Tibial artery (tissue), 4 donors: Measurements from ENCODE around the gene MTFR2.

Experiments
- DNase-seq, 2 donors: peaks; one replicate each; pipeline ENCODE4 v3.0.0-alpha.2; 2019
- H3K27ac ChIP-seq, 2 donors: fragments of 200-600 bp; sonication (generic) in 1 of 2; 1 replicate in 1 of 2; 2 replicates in 1 of 2; pipeline ENCODE4 v1.5.1; 2018 to 2019; ENCODE audit warnings: mild to moderate bottlenecking in 1 of 2
- H3K27me3 ChIP-seq, 2 donors: fragments of 200-600 bp; sonication (generic) in 1 of 2; one replicate each; pipeline versions ENCODE4 v1.5.1 to v1.6.0; 2016 to 2019
- H3K36me3 ChIP-seq, 3 donors: fragments of 200-600 bp; sonication (generic) in 2 of 3; one replicate each; pipeline ENCODE4 v1.5.1; 2016 to 2019; ENCODE audit warnings: mild to moderate bottlenecking in 2 of 3
- H3K4me1 ChIP-seq, 4 donors: fragments of 200-600 bp; sonication (generic) in 2 of 4; 1 replicate in 3 of 4; 2 replicates in 1 of 4; pipeline ENCODE4 v1.5.1; 2016 to 2019
- H3K4me3 ChIP-seq, 2 donors: fragments of 200-600 bp; sonication (generic) in 1 of 2; 1 replicate in 1 of 2; 2 replicates in 1 of 2; pipeline ENCODE4 v1.5.1; 2018 to 2019; ENCODE audit warnings: mild to moderate bottlenecking in 2 of 2
- H3K9me3 ChIP-seq, 3 donors: fragments of 200-600 bp; sonication (generic) in 1 of 3; one replicate each; pipeline ENCODE4 v1.5.1; 2016 to 2019
- CTCF ChIP-seq, 2 experiments: fragments of 200-600 bp in 1 of 2; fragments of 450-650 bp in 1 of 2; IDR thresholded peaks; one replicate each; pipeline ENCODE4 v1.5.1; 2017 to 2019; ENCODE audit warnings: antibody characterized with exemption in 2 of 2, mild to moderate bottlenecking in 1 of 2, moderate library complexity in 1 of 2
- intact Hi-C: fragments of 100-400 bp; cut with DNase I; formaldehyde crosslinking; loops from one replicate; pipeline ENCODE4 v1.15.0; 2023; ENCODE audit warnings: low total_unique reads

Gene MTFR2

DNA sequence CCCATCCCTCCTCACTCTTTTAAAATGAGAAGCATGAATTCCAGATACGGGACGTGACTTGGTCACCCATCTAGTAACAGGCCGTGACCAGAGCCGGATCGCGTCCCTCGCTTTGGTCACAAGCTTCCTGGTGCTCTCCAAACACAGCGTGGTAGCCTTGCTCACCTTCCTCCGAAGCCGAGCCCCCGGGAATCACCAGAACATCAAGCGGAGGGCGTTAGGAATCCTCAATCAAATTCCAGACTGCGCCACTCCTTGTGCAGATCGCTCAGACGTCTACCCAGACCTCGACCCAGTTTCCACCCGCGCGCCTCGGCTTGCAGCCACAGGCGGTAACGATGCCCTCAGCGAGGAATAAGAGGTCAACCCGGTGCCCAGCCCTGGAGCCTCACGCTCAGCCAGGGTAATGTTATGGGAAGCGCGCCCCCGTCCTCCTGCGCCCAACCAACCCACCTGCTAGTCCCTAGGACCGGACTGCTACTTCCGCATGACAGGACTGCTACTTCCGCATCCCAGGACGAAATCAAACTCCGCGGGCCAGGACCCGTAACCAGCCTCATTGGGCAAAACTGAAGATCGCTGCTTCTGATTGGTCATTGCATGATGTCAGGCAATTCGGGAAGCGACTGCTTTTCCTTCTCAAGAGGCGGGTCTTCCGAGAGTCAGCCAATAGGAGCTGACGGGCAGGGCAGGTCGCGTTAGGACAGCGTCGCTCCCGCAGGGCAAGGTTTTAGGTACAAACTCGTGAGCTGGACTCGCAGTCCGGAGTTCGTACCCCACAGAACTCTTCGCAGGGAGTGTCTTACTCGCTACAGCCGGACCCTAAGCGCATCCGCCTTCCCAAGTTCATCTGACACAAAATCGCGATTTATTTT lies at the start of gene MTFR2:
Gene MTFR2, minus strand, starts transcription at position 501 of the 875 bp plus-strand sequence. CDS start 1,212 bp downstream, outside the sequence.
- intact Hi-C loops, result loop anchor here (2.0 kb wide), 1 partner anchor 39 kb away; the partner anchor contains the start of gene BCLAF1
- peak within 1 kb of the TSS; percentile 56 to 57 for H3K4me3 ChIP-seq
- DNase-seq, result peak; percentile 97
- no peaks in the 10 kb centered on the region for H3K9me3 ChIP-seq
- no peaks in the 10 kb centered on the region for H3K27me3 ChIP-seq
- no peak for TF ChIP-seq CTCF (IDR thresholded peaks at IDR 0.05)
- peaks cover 0 to 15% (median 6%) of the 10 kb centered on the region in 4 donors for H3K4me1 ChIP-seq
- peak within 1 kb of the TSS; percentile 47 to 52 for H3K27ac ChIP-seq
- no peaks in the 10 kb centered on the region for H3K36me3 ChIP-seq

- peaks cover 3 to 7% (median 5%) of the 10 kb centered on the region in 4 donors for H3K4me1 ChIP-seq
- no peak for DNase-seq
- H3K27ac ChIP-seq, result no peak overlapping the region
- H3K9me3 ChIP-seq, result no peaks in the 10 kb centered on the region
- no peaks in the 10 kb centered on the region for H3K36me3 ChIP-seq
- no peaks in the 10 kb centered on the region for H3K27me3 ChIP-seq
- H3K4me3 ChIP-seq, result no peak overlapping the region
- TF ChIP-seq CTCF (IDR thresholded peaks at IDR 0.05), result no peak
- intact Hi-C loops, result no loop called here
These were observed 44.5 kb upstream of the MTFR2 start for GRCh38 chr6:136294621-136295020.

DNA sequence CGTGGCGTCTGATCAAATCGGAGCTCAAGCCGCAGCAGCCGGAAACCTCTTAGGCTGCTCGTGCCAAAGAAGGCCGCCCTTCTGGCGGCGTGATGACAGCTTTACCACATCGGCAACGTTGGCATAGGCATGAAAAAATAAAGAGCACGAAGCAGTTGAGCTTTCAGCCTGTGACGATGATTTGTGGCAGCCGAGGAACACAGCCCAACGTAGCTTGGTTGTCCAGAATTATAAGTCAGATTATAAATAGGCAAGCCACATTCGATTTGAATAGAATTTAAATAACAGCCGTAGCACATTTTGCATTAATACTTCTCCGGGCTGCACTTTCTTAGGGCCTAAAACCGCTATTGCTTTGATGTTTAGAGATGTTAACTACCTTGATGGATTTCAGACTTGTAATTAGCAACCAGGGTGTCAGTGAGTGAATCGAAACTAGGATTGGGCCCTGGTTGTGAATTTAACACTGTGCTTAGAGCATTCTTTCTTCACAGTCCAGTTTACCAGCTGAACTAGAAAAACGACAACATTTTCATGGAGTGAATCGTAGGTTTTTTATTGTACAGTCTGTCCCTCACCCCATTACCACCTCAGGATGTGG lies 40.4 kb upstream of the MTFR2 start:
- no peaks in the 10 kb centered on the region for H3K27me3 ChIP-seq
- no peaks in the 10 kb centered on the region for H3K36me3 ChIP-seq
- intact Hi-C loops, result no loop called here
- H3K27ac ChIP-seq, result peak overlapping the region; percentile 100
- no peak for TF ChIP-seq CTCF (IDR thresholded peaks at IDR 0.05)
- H3K4me1 ChIP-seq, result peaks cover 4 to 38% (median 29%) of the 10 kb centered on the region in 4 donors
- peak overlapping the region; percentile 85 to 95 for H3K4me3 ChIP-seq
- no peaks in the 10 kb centered on the region for H3K9me3 ChIP-seq
- DNase-seq, result peak; percentile 82 to 91

DNA sequence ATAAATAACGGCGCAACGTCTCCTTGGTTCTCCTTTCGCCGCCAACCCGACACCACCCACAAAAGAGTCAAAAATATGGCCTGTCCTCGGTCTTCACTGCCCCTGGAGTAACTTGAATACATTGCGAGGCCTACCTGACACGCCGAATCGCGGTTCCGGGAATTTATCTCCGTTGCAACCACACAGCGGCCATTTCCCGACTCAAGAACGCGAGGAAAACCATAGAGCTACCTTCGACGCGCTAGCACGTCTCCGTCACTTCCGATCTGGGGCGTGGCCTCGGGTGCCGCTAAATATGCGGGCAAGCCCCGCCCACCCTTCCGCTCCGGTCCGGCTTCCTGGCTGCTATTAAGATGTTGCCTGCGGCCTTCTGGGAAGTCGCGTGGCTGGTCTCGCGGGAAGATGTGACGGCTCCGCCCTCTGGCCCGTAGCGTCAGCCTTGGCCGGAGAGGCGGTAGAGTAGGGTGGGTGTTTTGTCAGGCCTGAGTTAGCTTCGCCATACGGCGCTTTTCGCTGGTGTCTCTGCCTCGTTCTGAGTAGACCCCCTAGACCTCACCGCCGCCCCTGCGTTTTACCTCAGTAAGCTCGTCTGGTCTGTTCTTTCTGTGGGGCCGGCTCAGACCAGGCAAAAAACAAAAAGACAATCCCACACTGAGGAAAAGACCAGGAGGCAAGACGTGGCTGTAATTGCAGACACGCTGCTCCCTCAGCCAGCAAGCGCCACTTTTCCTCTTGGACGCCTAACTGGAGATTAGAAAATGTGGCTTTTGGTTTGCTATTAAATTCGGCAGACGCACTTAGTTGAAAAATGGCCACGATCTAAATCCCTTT lies 39.7 kb upstream of the MTFR2 start, which contains the start of gene BCLAF1:
Gene BCLAF1, minus strand, starts transcription at position 268 of the 831 bp plus-strand sequence. CDS start 9,980 bp downstream, outside the sequence.
- Histone ChIP-seq H3K4me3 (peak within 1 kb of the TSS; percentile 85 to 95), H3K4me1 (peaks cover 4 to 45% (median 33%) of the 10 kb centered on the region in 4 donors), H3K36me3 (no peaks in the 10 kb centered on the region), H3K9me3 (no peaks in the 10 kb centered on the region), H3K27ac (peak within 1 kb of the TSS; percentile 100), H3K27me3 (no peaks in the 10 kb centered on the region)
- intact Hi-C loops, result loop anchor here (2.0 kb wide), 1 partner anchor 39 kb away; the partner anchor contains the start of gene MTFR2
- TF ChIP-seq CTCF (IDR thresholded peaks at IDR 0.05), result peak in 1 of 2 experiments; percentile 18
- DNase-seq, result peak; percentile 99 to 100

GRCh38 chr6:136289327-136289578 lies 39.1 kb upstream of the MTFR2 start:
- peaks cover 4 to 50% (median 36%) of the 10 kb centered on the region in 4 donors for H3K4me1 ChIP-seq
- TF ChIP-seq CTCF (IDR thresholded peaks at IDR 0.05), result no peak
- H3K27me3 ChIP-seq, result no peaks in the 10 kb centered on the region
- intact Hi-C loops, result loop anchor here (2.0 kb wide), 1 partner anchor 38 kb away; the partner anchor contains the start of gene MTFR2
- DNase-seq, result peak; percentile 90 to 95
- H3K36me3 ChIP-seq, result no peaks in the 10 kb centered on the region
- peak overlapping the region; percentile 85 to 95 for H3K4me3 ChIP-seq
- peak overlapping the region; percentile 100 for H3K27ac ChIP-seq
- H3K9me3 ChIP-seq, result no peaks in the 10 kb centered on the region
